ENCODE measurements around the gene GINS2. TPM values are rescaled to one million over a fixed set of nuclear protein-coding genes. Genes with fewer than 3 reads are reported as not detected.

Gene GINS2
- total RNA-seq, 1 experiment from 2014 or later: 53.3 TPM

DNA sequence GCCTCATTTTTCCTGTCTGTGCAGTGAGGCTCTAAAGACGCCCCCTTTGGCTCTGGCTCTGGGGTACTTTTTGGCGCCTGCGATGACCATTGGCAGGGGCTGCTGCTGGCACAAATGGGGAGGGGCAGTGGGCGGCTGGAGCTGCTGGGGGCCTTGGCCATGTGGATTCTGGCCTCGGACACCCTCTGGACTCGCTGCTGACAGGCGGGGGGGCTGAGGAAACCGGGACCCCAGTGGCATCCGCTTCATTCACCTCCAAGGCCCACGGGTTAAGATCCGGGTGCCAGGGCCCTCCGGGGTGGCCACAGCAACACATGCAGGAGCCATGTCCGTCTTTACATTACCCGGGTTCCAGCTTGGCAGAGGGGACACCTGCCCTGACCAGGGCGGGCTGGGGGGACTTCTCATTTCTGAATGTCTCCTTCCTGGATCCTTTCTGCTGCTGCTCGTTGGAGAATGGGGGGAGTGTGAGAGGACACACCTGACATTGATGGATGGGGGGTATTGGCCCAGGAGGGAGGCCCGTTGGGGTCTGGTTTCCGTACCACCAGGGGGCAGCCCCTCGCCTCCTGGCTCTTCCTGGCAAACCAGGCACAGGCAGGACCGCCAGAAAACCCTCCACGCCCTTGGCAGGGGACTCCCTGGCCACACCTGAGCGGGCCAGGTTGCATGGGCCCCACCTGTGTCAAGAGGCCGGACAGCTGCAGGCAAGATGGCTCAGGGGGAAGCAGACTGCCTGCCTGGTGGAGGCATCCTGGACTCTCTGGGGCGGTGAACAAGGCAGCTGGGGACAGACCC, 53.8 kb downstream of the GINS2 start:
- peaks cover 5 to 16% of the 10 kb centered on the region in 2 experiments; a peak in 3 of 4 replicates for H3K4me1 ChIP-seq (ENCODE audit: control insufficient read depth in 1 of 2, insufficient read depth in 2 of 2, low read length in 2 of 2)
- H3K4me3 ChIP-seq (replicated peaks in 1 of 2; ENCODE audit: low read depth in 1 of 2, low read length in 2 of 2): no peak overlapping the region
- TF ChIP-seq, protein P1, sequence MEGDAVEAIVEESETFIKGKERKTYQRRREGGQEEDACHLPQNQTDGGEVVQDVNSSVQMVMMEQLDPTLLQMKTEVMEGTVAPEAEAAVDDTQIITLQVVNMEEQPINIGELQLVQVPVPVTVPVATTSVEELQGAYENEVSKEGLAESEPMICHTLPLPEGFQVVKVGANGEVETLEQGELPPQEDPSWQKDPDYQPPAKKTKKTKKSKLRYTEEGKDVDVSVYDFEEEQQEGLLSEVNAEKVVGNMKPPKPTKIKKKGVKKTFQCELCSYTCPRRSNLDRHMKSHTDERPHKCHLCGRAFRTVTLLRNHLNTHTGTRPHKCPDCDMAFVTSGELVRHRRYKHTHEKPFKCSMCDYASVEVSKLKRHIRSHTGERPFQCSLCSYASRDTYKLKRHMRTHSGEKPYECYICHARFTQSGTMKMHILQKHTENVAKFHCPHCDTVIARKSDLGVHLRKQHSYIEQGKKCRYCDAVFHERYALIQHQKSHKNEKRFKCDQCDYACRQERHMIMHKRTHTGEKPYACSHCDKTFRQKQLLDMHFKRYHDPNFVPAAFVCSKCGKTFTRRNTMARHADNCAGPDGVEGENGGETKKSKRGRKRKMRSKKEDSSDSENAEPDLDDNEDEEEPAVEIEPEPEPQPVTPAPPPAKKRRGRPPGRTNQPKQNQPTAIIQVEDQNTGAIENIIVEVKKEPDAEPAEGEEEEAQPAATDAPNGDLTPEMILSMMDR (IDR thresholded peaks at IDR 0.05 in 2 of 3, conservative IDR thresholded peaks at IDR 0.05 in 1 of 3; ENCODE audit: borderline replicate concordance in 1 of 3, insufficient read depth in 1 of 3, low read depth in 2 of 3, low read length in 2 of 3): peak in 2 of 3 experiments; percentile 41 to 50; a peak in 4 of 6 replicates
- no peak for TF ChIP-seq SIN3A (IDR thresholded peaks at IDR 0.05; ENCODE audit: low read depth)
- RAD21 ChIA-PET (ENCODE audit: low non-redundant PET in 1 of 2, low total read pairs in 2 of 2, uncharacterized antibody in 2 of 2, unreplicated experiment in 2 of 2): no interaction called here
- peaks cover 33% of the 10 kb centered on the region for H3K79me2 ChIP-seq (ENCODE audit: insufficient read depth, low read length)
- no peaks in the 10 kb centered on the region for H3K9me2 ChIP-seq (ENCODE audit: insufficient read depth)
- CTCF ChIA-PET: no interaction called here
- no peaks in the 10 kb centered on the region for H3K27me3 ChIP-seq (ENCODE audit: insufficient read depth, low read length)
- intact Hi-C loops (cut with micrococcal nuclease): no loop called here
- H3K36me3 ChIP-seq (ENCODE audit: control insufficient read depth in 1 of 2, insufficient read depth in 2 of 2, low read length in 2 of 2): peaks cover 0 to 3% of the 10 kb centered on the region in 2 experiments; a peak in 2 of 4 replicates
- H3K9ac ChIP-seq (ENCODE audit: low read length): no peak overlapping the region
- H3K27ac ChIP-seq (ENCODE audit: low read depth, low read length): no peak overlapping the region; the same call in 1 of the 2 replicates
- ATAC-seq (peak; percentile 38), DNase-seq (ENCODE audit: low read depth, low spot score) (no peak)
- H3K9me3 ChIP-seq (ENCODE audit: control insufficient read depth in 1 of 2, insufficient read depth in 1 of 2, low read depth in 1 of 2, low read length in 2 of 2): peaks cover 4 to 5% of the 10 kb centered on the region in 2 experiments; a peak in 3 of 4 replicates
- POLR2A ChIA-PET: no interaction called here
- H3K4me2 ChIP-seq (ENCODE audit: low read length): 0 out of 2 replicates have a peak overlapping the region, but pooled peaks have one; percentile 2
- H2AFZ ChIP-seq (ENCODE audit: low read depth, low read length, poor library complexity, severe bottlenecking): no peak overlapping the region
- H4K20me1 ChIP-seq (ENCODE audit: insufficient read depth): no peaks in the 10 kb centered on the region
- no TSS peak for BruUV-seq (replicated peaks)

DNA sequence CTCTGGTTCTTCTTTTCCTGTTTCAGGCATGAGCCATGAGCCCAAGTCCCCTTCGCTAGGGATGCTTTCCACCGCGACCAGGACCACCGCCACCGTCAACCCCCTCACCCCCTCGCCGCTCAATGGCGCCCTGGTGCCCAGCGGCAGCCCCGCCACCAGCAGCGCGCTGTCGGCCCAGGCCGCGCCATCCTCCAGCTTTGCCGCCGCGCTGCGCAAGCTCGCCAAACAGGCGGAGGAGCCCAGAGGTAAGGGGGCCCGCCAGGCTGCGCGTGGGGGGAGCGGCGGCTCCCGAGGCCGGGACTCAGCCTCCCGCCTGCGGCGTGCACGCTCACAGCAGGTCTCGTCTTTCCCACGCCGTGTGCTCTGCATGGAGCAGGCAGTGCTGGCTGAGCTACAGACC, 54.9 kb downstream of the GINS2 start:
- CTCF ChIA-PET: no interaction called here
- H4K20me1 ChIP-seq (ENCODE audit: insufficient read depth): no peaks in the 10 kb centered on the region
- BruUV-seq (replicated peaks): no TSS peak
- TF ChIP-seq FOSL1 (IDR thresholded peaks at IDR 0.05; ENCODE audit: low read depth): no peak
- TF ChIP-seq, protein P2, sequence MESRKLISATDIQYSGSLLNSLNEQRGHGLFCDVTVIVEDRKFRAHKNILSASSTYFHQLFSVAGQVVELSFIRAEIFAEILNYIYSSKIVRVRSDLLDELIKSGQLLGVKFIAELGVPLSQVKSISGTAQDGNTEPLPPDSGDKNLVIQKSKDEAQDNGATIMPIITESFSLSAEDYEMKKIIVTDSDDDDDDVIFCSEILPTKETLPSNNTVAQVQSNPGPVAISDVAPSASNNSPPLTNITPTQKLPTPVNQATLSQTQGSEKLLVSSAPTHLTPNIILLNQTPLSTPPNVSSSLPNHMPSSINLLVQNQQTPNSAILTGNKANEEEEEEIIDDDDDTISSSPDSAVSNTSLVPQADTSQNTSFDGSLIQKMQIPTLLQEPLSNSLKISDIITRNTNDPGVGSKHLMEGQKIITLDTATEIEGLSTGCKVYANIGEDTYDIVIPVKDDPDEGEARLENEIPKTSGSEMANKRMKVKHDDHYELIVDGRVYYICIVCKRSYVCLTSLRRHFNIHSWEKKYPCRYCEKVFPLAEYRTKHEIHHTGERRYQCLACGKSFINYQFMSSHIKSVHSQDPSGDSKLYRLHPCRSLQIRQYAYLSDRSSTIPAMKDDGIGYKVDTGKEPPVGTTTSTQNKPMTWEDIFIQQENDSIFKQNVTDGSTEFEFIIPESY (IDR thresholded peaks at IDR 0.05; ENCODE audit: extremely low read depth, insufficient replicate concordance, low read length): no peak
- TF ChIP-seq EZH2 (IDR thresholded peaks at IDR 0.05): no peak
- no peak for TF ChIP-seq ELF1 (IDR thresholded peaks at IDR 0.05; ENCODE audit: borderline replicate concordance, low read depth)
- TF ChIP-seq EZH2phosphoT487 (IDR thresholded peaks at IDR 0.05; ENCODE audit: borderline replicate concordance): no peak
- no peak for TF ChIP-seq CEBPB (IDR thresholded peaks at IDR 0.05; ENCODE audit: low read depth)
- TF ChIP-seq, protein P3, sequence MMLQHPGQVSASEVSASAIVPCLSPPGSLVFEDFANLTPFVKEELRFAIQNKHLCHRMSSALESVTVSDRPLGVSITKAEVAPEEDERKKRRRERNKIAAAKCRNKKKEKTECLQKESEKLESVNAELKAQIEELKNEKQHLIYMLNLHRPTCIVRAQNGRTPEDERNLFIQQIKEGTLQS (IDR thresholded peaks at IDR 0.05): no peak
- TF ChIP-seq JUND (IDR thresholded peaks at IDR 0.05): no peak
- TF ChIP-seq TCF7L2 (IDR thresholded peaks at IDR 0.05; ENCODE audit: borderline replicate concordance, extremely low read depth, insufficient read depth, insufficient read length): no peak

More for the DNA sequence above, 54.9 kb downstream of the GINS2 start:
- H3K36me3 ChIP-seq (ENCODE audit: control insufficient read depth in 1 of 2, insufficient read depth in 2 of 2, low read length in 2 of 2): peaks cover 0 to 3% of the 10 kb centered on the region in 2 experiments; a peak in 2 of 4 replicates
- H3K4me3 ChIP-seq (replicated peaks in 1 of 2; ENCODE audit: low read depth in 1 of 2, low read length in 2 of 2): no peak overlapping the region
- no peak for ATAC-seq
- H3K4me2 ChIP-seq (ENCODE audit: low read length): no peak overlapping the region
- ChIA-PET RAD21 (ENCODE audit: low non-redundant PET in 1 of 2, low total read pairs in 2 of 2, uncharacterized antibody in 2 of 2, unreplicated experiment in 2 of 2) (no interaction called here), POLR2A (no interaction called here)
- DNase-seq (ENCODE audit: low read depth, low spot score): no peak
- peaks cover 14 to 15% of the 10 kb centered on the region in 2 experiments; a peak in 3 of 4 replicates for H3K9me3 ChIP-seq (ENCODE audit: control insufficient read depth in 1 of 2, insufficient read depth in 1 of 2, low read depth in 1 of 2, low read length in 2 of 2)
- no peak overlapping the region for H3K9ac ChIP-seq (ENCODE audit: low read length)
- H3K79me2 ChIP-seq (ENCODE audit: insufficient read depth, low read length): peaks cover 44% of the 10 kb centered on the region
- intact Hi-C loops (cut with micrococcal nuclease): no loop called here
- H3K27me3 ChIP-seq (ENCODE audit: insufficient read depth, low read length): no peaks in the 10 kb centered on the region
- H3K4me1 ChIP-seq (ENCODE audit: control insufficient read depth in 1 of 2, insufficient read depth in 2 of 2, low read length in 2 of 2): peaks cover 5 to 16% of the 10 kb centered on the region in 2 experiments; a peak in 3 of 4 replicates
- no peak overlapping the region for H3K27ac ChIP-seq (ENCODE audit: low read depth, low read length)
- H2AFZ ChIP-seq (ENCODE audit: low read depth, low read length, poor library complexity, severe bottlenecking): no peak overlapping the region
- H3K9me2 ChIP-seq (ENCODE audit: insufficient read depth): no peaks in the 10 kb centered on the region
